HG02885 (cell line): ENCODE results near the gene ANKRD27.

Experiments used
- ATAC-seq: cut with Tn5 transposase; IDR thresholded peaks from one replicate; pipeline ENCODE4 v1.9.1; 2021; ENCODE audit warnings: mild to moderate bottlenecking; ENCODE audit not compliant: unreplicated experiment, poor library complexity

The ANKRD27 gene

DNA sequence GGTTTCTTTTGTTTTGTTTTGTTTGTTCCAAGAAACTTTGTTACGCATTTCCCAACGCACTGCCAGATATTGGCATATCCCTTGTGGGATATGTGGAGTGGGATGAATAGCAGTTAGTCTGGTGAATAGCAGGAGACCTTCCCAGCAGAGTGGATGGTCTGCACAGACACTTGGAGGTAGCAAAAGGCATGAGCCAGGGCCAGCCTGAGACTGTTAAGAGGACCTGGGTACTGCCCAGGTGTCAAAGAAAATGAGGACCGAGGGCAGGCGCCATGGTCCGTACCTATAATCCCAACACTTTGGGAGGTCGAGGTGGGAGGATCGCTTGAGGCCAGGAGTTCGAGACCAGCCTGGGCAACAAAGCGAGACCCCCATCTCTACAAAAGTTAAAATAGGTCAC is 107.5 kb downstream of the ANKRD27 start:
- ATAC-seq = no peak

DNA sequence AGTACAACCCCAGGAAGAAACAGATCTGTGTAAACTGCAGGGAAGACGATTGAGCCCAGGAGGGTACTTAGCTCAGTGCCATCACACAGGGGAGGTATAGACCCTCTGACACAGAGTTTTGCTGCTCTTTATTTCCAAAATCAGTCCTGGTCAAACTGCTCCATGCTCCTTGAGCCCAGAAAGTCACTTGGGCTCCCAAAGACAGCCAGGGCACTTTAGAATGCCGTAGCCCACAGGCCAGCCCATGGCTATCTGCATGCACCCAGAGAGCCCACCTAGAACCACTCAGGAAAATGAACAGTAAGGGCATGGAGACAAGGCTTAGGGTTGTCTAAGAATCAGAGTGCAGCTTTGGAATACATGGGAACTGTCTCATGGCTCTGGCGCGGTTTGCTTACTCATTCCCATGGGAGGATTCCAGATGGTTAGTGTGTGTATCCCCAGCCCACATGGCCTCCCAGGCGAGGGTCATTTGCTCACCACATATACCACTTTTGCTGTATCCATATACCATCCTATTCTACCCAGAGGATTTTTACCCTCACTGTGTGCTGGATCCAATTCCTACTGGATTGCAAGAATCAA is 108.6 kb downstream of the ANKRD27 start:
- no peak for ATAC-seq

DNA sequence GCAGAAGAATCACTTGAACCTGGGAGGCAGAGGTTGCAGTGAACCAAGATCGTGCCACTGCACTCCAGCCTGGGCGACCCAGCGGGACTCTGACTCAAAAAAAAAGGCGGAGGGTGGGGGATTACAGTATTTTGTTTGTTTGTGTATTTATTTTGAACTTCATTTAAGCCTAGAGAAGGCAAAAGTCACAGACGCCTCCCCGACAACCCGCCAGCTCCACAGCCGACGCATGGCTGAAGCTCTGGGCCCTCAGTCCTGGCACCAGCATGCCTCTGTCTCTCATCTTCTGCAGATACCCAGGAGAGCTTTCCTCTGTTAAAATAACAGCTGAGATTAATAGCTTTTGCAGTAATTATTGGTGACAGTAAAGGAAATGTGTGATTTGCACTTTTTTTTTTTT is 111.2 kb downstream of the ANKRD27 start:
- no peak for ATAC-seq

DNA sequence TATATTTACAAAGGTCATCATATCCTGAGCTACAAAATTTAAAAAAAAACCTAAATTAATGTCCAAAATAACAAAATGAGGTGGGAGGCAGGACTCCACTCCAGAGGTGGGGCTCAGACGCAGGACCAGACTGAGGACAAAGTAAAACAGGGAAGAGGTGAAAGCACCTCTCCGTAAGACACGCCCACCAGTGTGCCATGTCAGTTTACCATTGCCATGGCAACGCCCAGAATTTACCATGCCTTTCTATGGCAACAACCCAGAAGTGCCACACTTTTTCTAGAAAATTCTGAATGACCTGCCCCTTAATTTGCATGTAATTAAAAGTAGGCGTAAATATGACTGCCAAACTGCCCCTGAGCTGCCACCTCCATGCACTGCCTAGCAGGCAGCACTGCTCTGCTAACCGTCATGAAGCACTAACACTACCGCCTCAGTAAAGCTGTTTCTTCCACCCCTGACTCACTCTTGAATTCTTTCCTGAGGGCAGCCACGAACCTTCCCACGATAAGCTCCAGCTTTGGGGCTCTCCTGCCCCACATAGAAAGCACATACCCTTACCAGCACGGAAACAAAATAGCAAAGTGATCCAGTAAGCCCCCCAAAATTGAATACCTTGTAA is 116.3 kb downstream of the ANKRD27 start:
- no peak for ATAC-seq

DNA sequence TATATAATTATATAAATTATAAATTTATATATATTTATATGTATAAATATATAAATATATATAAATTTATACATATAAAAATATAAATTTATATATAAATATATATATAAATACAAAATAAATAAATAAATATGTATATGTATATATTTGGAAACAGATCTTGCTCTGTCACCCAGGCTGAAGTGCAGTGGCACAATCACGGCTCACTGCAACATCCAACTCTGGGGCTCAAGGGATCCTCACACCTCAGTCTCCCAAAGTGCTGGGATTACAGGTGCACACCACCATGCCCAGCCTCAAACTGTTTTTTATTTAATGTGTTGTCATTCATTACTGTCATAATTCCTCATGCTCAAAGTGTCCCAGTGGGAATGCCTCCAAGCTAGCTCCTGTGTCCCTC is 119.2 kb downstream of the ANKRD27 start:
- no peak for ATAC-seq

DNA sequence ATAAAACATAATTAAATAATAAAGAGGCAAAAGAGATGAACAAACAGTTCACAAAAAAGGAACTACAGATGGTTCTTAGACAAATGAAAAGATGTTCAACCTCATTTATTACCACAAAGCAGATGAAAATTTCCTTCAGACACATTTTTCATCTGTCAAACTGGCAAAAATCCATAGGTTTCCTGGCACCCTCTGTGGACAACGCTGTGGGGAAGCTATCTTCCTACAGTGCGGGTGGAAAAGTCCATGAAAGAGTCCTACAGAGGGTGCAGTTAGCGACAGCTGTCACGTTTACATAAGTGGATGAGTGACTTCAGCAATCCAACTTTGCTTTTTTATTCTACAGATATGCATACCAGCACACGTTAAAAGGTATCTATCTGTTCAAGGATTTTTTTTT is 124.3 kb downstream of the ANKRD27 start:
- no peak for ATAC-seq
